Fibroblast of pulmonary artery (primary cell): ENCODE measurements around the gene SLC4A8.

Experiments
- DNase-seq: peaks from one replicate; pipeline ENCODE4 v3.0.0-alpha.2; 2010; ENCODE audit warnings: low read depth
- H3K4me3 ChIP-seq: replicated peaks from 2 replicates; pipeline ENCODE4 v1.5.1; 2011; ENCODE audit warnings: low read depth, mild to moderate bottlenecking, control low read depth, low read length, moderate library complexity
- CTCF ChIP-seq: IDR thresholded peaks from 2 replicates; pipeline ENCODE4 v1.5.1; 2011; ENCODE audit warnings: mild to moderate bottlenecking, control low read depth, low read length, inconsistent platforms; ENCODE audit errors: missing control alignments

Gene SLC4A8

DNA sequence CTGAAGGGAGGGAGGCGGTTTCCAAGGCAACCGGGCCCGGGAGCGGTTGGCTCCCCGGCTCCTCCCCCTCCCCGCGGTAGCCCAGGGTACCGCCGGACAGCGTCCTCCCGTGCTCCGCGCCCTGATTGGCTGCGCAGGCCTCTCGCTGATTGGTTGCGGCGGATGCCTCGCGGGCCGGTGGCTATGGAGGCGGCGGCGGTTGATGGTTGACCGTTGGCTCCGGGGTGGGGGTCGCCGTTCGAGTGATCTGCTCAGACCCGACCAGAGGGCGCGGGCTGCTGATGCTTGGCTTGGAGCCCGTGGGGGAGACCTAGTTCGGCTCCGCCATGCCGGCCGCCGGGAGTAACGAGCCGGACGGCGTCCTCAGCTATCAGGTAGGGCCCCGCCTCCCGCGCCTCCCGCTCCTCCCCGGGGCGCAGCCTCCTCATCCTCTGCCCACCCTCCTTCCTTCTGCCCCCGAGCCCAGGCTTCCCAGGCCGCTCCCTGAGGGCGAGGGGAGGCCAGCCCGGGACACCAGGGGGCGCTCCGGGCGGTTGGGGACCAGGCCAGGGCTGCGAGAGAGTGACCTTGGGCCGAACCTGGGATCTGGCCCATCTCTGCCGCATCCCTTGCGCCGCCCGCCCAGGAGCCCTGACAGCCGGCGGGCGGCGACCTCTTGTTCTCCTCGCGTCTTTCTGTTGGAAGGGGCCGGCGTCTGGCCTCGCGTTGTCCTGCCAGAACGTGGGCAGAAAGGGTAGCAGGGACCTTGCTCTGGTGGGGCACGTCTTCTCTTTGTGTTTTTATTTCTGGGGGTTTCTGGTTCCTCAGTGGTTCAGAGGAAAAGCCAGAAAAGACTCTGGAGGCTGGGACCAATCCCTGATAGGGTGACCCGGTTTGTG is at the start of gene SLC4A8:
Gene SLC4A8 (plus strand): TSS at position 170 of the 878 bp plus-strand sequence. CDS start 157 bp downstream, at position 327.
- TF ChIP-seq CTCF, result peak; percentile 60
- H3K4me3 ChIP-seq, result peak within 1 kb of the TSS; percentile 60
- DNase-seq, result peak; percentile 75

DNA sequence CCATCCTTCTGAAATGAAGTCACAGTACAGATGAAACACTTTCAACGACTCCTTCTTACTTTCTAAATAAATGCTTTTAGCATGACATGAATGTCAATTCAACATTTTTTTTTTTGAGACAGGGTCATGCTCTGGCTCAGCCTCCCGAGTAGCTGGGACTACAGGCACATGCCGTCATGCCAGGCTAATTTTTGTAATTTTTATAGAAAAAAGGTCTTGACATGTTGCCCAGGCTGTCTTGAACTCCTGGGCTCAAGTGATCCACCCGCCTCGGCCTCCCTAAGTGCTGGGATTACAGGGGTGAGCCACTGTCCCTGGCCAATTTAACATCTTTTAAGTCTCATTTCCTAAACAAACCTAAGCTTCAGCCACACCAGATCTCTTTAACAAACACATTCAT is 49.8 kb upstream of the SLC4A8 start:
- no peak for TF ChIP-seq CTCF
- H3K4me3 ChIP-seq, result no peak overlapping the region
- DNase-seq, result no peak

DNA sequence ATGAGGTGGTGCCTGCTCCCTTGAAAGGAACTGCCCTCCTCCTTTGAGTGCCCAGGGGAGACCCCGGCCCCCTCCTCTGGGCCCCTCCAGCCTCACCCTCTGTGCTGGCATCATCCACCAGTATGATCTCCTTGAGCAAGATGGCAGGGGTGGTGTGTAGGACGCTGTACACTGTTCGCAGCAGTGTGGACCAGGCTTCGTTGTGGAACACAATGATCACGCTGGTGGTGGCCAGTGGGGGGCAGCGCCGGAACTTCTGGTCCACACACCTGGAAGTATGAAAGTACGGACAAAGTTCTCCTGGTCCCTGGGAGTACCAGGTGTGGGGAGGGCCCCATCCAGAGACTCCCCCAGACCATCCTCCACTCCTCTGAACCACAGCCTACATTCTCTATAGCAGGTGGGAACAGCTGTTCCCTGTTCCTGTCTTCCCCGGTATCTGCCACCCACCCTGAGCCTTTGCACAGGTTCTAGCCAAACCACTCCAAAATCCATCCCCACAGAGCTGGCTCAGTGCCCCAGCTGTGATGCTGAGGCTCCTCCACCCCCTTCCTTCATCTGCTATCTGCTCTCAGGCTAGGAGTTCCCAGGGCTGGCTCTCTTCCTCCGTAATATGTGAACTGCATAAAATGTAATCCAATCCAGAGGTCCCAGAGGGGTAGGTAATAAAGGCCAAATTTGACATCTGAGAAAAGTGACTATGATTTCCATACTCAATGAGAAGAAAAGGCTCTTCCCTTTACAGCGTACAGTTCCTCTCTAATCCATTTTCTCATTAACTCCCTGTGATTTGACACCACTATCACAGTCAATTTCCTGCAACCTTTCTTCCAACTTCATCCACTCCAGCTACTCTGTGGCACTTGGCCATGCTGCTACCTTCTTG is 47.3 kb upstream of the SLC4A8 start:
- peak; percentile 26 for DNase-seq
- TF ChIP-seq CTCF, result no peak
- no peak overlapping the region for H3K4me3 ChIP-seq

- H3K4me3 ChIP-seq, result no peak overlapping the region
- no peak for TF ChIP-seq CTCF
- no peak for DNase-seq
These were observed 45.9 kb upstream of the SLC4A8 start for GRCh38 chr12:51378749-51379148.

DNA sequence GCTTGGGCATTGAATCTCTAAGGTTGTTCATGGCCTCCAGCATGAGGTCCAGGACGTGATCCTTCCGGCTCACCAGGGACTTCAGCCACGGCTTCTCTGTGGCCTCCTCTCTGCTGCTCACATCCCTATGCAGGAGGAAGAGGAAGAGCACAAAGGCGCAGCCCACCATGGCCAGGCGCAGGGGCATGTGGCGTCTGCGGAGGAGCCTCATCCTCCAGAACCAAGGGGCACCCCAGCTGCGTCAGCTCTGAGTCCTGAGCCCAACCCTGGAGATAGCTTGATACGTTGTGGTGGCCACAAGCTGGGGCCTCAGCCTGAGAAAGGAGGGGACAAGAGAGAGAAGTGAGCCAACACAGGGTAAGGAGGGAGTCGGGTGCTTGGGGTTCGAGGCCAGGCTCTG is 45.1 kb upstream of the SLC4A8 start:
- no peak for DNase-seq
- TF ChIP-seq CTCF, result no peak
- no peak overlapping the region for H3K4me3 ChIP-seq

GRCh38 chr12:51381226-51382079 is 43.2 kb upstream of the SLC4A8 start:
- no peak for TF ChIP-seq CTCF
- DNase-seq, result peak; percentile 79
- no peak overlapping the region for H3K4me3 ChIP-seq
